Measurements from ENCODE around the gene MGAT4A.

The MGAT4A gene

DNA sequence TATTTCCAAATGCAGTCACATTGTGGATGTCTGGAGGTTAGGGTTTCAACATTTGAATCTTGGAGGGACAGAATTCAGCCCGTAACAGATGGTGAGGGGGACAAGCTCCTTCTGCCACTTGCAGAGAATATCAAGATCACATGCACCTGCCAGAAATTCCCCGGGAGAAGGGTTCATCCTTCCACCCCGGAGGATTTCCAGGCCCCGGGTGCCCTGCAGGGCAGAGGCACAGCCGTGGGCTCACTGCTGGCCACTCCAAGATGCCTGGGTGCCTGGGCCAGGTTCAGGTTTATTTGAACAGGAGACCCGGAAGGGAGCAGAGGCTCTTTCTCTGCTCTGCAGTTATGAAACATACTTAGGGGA, 38.2 kb upstream of the MGAT4A start:
- no peak for TF ChIP-seq ZFX (IDR thresholded peaks at IDR 0.05)
- TF ChIP-seq, protein P1, sequence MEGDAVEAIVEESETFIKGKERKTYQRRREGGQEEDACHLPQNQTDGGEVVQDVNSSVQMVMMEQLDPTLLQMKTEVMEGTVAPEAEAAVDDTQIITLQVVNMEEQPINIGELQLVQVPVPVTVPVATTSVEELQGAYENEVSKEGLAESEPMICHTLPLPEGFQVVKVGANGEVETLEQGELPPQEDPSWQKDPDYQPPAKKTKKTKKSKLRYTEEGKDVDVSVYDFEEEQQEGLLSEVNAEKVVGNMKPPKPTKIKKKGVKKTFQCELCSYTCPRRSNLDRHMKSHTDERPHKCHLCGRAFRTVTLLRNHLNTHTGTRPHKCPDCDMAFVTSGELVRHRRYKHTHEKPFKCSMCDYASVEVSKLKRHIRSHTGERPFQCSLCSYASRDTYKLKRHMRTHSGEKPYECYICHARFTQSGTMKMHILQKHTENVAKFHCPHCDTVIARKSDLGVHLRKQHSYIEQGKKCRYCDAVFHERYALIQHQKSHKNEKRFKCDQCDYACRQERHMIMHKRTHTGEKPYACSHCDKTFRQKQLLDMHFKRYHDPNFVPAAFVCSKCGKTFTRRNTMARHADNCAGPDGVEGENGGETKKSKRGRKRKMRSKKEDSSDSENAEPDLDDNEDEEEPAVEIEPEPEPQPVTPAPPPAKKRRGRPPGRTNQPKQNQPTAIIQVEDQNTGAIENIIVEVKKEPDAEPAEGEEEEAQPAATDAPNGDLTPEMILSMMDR (conservative IDR thresholded peaks at IDR 0.05), result no peak
- H3K27ac ChIP-seq, result no peak overlapping the region

DNA sequence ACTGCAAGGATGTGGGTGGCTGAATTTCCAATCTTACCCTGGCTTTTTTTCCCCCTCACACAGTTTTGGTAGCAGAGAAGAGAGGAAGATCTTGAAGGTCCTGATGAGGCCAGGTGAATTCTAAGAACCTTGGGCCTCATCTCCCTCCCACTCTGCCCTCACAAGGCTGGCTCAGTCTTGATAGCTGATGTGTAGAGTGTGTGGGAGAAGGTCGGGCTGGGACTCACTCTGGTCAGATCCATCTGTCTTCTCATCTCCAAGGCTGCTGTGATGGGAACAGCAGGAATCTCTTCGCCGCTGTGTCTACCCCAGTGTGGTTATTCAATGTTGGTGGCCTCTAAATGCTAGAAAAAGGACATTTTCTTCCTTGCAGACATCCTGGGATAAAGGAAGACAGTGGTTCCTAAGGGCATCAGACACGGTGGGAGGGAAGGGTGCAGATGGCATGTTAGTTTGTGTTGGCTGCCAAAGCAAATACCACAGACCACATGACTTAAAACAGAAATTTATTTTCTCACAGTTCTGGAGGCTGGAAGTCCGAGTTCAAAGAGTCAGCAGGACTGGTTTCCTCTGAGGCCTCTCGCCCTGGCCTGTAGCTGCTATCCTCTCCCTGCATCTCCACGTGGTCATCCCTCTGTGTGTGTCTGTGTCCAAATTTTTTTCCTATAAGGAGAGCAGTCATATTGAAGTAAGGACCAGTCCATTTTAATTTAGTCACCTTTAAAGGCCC, 37.6 kb upstream of the MGAT4A start:
- TF ChIP-seq ZFX (IDR thresholded peaks at IDR 0.05), result no peak
- TF ChIP-seq, protein P1 (conservative IDR thresholded peaks at IDR 0.05), result no peak
- no peak overlapping the region for H3K27ac ChIP-seq

DNA sequence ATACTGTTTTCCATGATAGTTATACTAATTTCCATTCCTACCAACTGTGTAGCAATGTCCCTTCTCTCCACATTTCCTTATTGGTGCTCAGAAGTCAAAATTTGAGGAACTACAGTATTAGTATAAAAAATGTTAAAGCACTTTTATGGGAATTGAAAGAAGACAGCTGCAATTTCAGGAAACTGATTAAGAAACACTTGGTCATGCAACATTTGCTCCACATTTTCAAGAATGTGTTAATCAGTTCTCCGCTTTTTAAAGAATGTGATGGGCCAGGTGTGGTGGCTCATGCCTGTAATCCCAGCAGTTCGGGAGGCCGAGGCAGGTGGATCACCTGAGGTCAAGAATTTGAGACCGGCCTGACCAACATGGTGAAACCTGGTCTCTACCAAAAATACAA, 33.6 kb upstream of the MGAT4A start:
- TF ChIP-seq, protein P1 (conservative IDR thresholded peaks at IDR 0.05), result no peak
- TF ChIP-seq ZFX (IDR thresholded peaks at IDR 0.05), result no peak
- no peak overlapping the region for H3K27ac ChIP-seq

DNA sequence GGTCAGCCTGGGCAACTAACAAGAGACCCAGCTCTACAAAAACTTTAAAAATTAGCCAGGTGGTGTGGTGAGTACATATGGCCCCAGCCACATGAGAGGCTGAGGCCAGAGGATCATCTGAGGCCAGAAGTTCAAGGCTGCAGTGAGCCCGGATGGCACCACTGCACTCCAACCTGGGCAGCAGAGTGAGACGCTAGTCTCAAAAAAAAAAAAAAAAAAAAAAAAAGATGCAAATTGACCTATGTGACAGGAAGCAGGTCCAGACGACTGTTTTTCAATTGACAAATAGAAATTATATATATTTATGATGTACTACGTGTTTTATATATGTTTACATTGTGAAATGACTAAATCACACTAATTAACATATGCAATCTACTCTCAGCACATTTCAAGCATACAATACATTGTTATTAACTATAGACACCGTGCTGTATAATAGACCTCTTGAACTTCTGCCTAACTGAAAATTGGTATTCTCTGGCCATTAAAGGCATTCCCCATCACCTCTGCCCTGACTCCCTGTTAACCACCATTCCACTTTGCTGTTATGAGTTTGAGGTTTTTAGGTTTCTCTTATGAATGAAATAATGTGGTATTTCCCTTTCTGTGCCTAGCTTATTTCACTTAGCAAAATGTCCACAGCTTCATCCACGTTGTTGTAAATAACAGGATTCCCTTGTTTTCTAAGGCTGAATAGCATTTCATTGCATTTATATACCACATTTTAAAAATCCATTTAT, 32.4 kb upstream of the MGAT4A start:
- TF ChIP-seq, protein P1 (conservative IDR thresholded peaks at IDR 0.05), result no peak
- TF ChIP-seq ZFX (IDR thresholded peaks at IDR 0.05), result no peak
- H3K27ac ChIP-seq, result no peak overlapping the region

DNA sequence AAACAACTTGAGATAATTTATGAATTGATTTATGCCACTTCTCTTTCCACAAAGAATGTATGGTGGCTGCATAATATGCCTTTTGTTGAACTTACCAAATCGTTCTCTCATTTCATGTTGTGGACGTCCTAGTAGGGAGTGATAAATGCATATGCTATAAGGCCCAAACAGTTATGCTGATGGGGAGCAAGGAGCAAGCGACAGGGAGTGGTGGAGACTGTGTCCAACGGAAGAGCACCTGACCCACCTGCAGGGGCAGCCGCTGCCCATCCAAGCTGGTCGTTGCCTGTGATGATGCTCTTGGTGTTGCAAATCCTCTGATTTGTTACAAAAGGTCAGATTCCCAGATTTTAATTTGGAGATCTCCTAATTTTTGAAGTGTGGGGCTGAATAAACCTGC, 31.0 kb upstream of the MGAT4A start:
- TF ChIP-seq, protein P1 (conservative IDR thresholded peaks at IDR 0.05), result no peak
- no peak for TF ChIP-seq ZFX (IDR thresholded peaks at IDR 0.05)
- no peak overlapping the region for H3K27ac ChIP-seq

DNA sequence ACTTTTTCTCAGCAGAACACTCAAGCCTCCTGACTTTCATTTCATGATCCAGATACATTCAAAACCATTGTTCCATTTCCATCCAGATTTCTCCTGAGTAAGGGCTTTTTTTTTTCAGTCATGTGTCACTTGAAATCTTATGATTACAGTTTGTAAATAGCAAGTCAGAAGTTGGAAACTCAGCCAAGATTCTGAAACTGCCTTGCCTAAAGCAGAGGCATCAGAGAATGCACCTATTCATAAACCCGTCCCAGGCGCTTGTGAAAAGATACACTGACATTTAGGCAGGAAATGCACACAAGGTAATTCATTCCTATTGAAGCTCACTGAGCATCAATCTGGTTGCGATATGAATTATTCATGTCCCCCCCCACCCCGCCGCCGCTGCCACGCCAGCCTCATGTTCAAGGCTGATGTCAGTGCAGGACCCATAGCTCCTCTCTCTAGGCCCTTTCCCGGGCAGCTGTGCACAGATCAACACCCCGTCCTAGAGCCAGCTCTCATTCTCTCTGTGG, 30.4 kb upstream of the MGAT4A start:
- H3K27ac ChIP-seq, result no peak overlapping the region
- TF ChIP-seq, protein P1 (conservative IDR thresholded peaks at IDR 0.05), result no peak
- TF ChIP-seq ZFX (IDR thresholded peaks at IDR 0.05), result no peak
